Neural cell (in vitro differentiated cells): ENCODE data around the gene DCT.

Source experiments
- CTCF ChIP-seq: fragments of 450-650 bp; IDR thresholded peaks from 2 replicates; pipeline ENCODE4 v1.5.1; 2014; ENCODE audit warnings: antibody characterized with exemption, mild to moderate bottlenecking, moderate library complexity; ENCODE audit not compliant: poor library complexity, severe bottlenecking
- EP300 ChIP-seq: fragments of 450-650 bp; conservative IDR thresholded peaks from 2 replicates; pipeline ENCODE4 v1.6.1; 2014; ENCODE audit warnings: antibody characterized with exemption, mild to moderate bottlenecking, moderate library complexity; ENCODE audit not compliant: poor library complexity, severe bottlenecking
- POLR2AphosphoS5 ChIP-seq: IDR thresholded peaks from 2 replicates; pipeline ENCODE4 v1.6.1; 2012
- RAD21 ChIP-seq: fragments of 450-650 bp; conservative IDR thresholded peaks from 2 replicates; pipeline ENCODE4 v1.6.1; 2014; ENCODE audit warnings: antibody characterized with exemption, mild to moderate bottlenecking, moderate library complexity
- REST ChIP-seq: IDR thresholded peaks from 2 replicates; pipeline ENCODE4 v1.6.1; 2012; ENCODE audit warnings: borderline replicate concordance

- TF ChIP-seq CTCF (no peak), POLR2AphosphoS5 (no peak), EP300 (no peak), REST (no peak), RAD21 (no peak)
Observed at GRCh38 chr13:94470126-94470525, 9.4 kb downstream of the DCT start.
